GM18951 (cell line): Measurements from ENCODE around the gene FASLG.

ENCODE experiments used
- POLR2A ChIP-seq: IDR thresholded peaks from 4 replicates; pipeline ENCODE4 v1.6.1; 2011; ENCODE audit warnings: mild to moderate bottlenecking; ENCODE audit not compliant: insufficient read length, insufficient read depth; ENCODE audit errors: extremely low read depth
- in situ Hi-C: fragments of 300-500 bp; cut with MboI; formaldehyde crosslinking; loops from one replicate; pipeline ENCODE4 v1.12.0; 2022; ENCODE audit warnings: low sequenced_read_pairs, mixed read lengths, inconsistent platforms; ENCODE audit not compliant: unreplicated experiment

The FASLG gene

GRCh38 chr1:172658871-172659453 lies at the start of gene FASLG:
Gene FASLG (plus strand): TSS chr1:172659103. CDS start chr1:172659202, 99 bp downstream.
- in situ Hi-C loops = no loop called here
- no peak for TF ChIP-seq POLR2A

GRCh38 chr1:172609528-172609927 lies 49.4 kb upstream of the FASLG start:
- TF ChIP-seq POLR2A = no peak
- in situ Hi-C loops = loop anchor here (25.0 kb wide), 1 partner anchor 103 kb away; no protein-coding TSS in a partner anchor

GRCh38 chr1:172612478-172612877 lies 46.4 kb upstream of the FASLG start:
- no peak for TF ChIP-seq POLR2A
- in situ Hi-C loops = loop anchor here (25.0 kb wide), 1 partner anchor 100 kb away; no protein-coding TSS in a partner anchor

- no peak for TF ChIP-seq POLR2A
Observed at GRCh38 chr1:172613294-172613693, 45.6 kb upstream of the FASLG start.

GRCh38 chr1:172616195-172616594 lies 42.7 kb upstream of the FASLG start:
- no peak for TF ChIP-seq POLR2A
- in situ Hi-C loops = loop anchor here (25.0 kb wide), 1 partner anchor 96 kb away; no protein-coding TSS in a partner anchor

More at GRCh38 chr1:172613294-172613693, 45.6 kb upstream of the FASLG start:
- in situ Hi-C loops = loop anchor here (25.0 kb wide), 1 partner anchor 99 kb away; no protein-coding TSS in a partner anchor

- no peak for TF ChIP-seq POLR2A
- in situ Hi-C loops = loop anchor here (25.0 kb wide), 1 partner anchor 96 kb away; no protein-coding TSS in a partner anchor
Observed at GRCh38 chr1:172616636-172617035, 42.3 kb upstream of the FASLG start.

GRCh38 chr1:172620603-172621002 lies 38.3 kb upstream of the FASLG start:
- in situ Hi-C loops = loop anchor here (25.0 kb wide), 1 partner anchor 92 kb away; no protein-coding TSS in a partner anchor

GRCh38 chr1:172622541-172622940 lies 36.4 kb upstream of the FASLG start:
- in situ Hi-C loops = loop anchor here (25.0 kb wide), 1 partner anchor 90 kb away; no protein-coding TSS in a partner anchor
- TF ChIP-seq POLR2A = no peak

- in situ Hi-C loops = loop anchor here (25.0 kb wide), 1 partner anchor 89 kb away; no protein-coding TSS in a partner anchor
- TF ChIP-seq POLR2A = no peak
Observed at GRCh38 chr1:172623748-172624147, 35.2 kb upstream of the FASLG start.

- in situ Hi-C loops = no loop called here
- no peak for TF ChIP-seq POLR2A
Observed at GRCh38 chr1:172626845-172627244, 32.1 kb upstream of the FASLG start.

GRCh38 chr1:172627702-172628101 lies 31.2 kb upstream of the FASLG start:
- in situ Hi-C loops = no loop called here
- no peak for TF ChIP-seq POLR2A

GRCh38 chr1:172628401-172628800 lies 30.5 kb upstream of the FASLG start:
- no peak for TF ChIP-seq POLR2A
- in situ Hi-C loops = no loop called here

- in situ Hi-C loops = no loop called here
- TF ChIP-seq POLR2A = no peak
Observed at GRCh38 chr1:172629170-172629569, 29.7 kb upstream of the FASLG start.

- no peak for TF ChIP-seq POLR2A
- in situ Hi-C loops = no loop called here
Observed at GRCh38 chr1:172629638-172630037, 29.3 kb upstream of the FASLG start.
